Stimulated activated CD8-positive, alpha-beta memory T cell treated with anti-CD3 and anti-CD28 coated beads, Interleukin-12 subunit alpha, Interleukin-12 subunit beta, amount 100 ng/mL, for 4 hours (primary cell): ENCODE measurements around the gene KNDC1.
"Not testable (repeated sequence)": the region's sequence is repeated elsewhere in the genome, so short reads cannot be mapped to it uniquely, and the experiment has no call there.

Experiments
- DNase-seq: peaks from one replicate; pipeline ENCODE4 v3.0.0-alpha.2; 2020; ENCODE audit warnings: low read depth

The KNDC1 gene

GRCh38 chr10:133259602-133259989 is 99.6 kb downstream of the KNDC1 start:
- no peak for DNase-seq

GRCh38 chr10:133260895-133261725 is 101.1 kb downstream of the KNDC1 start:
- peak; percentile 44 for DNase-seq

GRCh38 chr10:133261726-133262325 is 101.8 kb downstream of the KNDC1 start:
- peak; percentile 74 for DNase-seq

GRCh38 chr10:133262696-133263095 is 102.7 kb downstream of the KNDC1 start:
- DNase-seq, result no peak

DNA sequence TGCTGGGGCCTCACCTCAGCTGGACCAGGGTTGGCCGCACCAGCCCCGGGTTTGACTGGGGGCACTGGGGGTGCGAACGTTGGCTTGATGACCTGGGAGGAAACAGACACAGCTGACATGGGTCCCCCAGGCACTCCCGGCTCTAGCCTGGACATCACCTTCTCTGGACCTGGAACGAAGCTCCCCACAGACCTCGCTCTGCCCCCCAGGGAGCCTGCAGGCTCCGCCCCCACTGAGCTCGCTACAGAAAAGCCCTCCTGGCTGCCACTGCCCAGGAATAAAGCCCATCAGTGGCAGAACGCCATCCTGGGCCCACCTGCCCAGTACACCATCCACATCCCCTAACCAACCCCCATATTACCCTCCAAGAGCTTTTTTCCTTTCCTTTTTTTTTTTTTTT is 103.7 kb downstream of the KNDC1 start:
- DNase-seq, result no peak

- no peak for DNase-seq
Observed at GRCh38 chr10:133264461-133264860, 104.4 kb downstream of the KNDC1 start.

DNA sequence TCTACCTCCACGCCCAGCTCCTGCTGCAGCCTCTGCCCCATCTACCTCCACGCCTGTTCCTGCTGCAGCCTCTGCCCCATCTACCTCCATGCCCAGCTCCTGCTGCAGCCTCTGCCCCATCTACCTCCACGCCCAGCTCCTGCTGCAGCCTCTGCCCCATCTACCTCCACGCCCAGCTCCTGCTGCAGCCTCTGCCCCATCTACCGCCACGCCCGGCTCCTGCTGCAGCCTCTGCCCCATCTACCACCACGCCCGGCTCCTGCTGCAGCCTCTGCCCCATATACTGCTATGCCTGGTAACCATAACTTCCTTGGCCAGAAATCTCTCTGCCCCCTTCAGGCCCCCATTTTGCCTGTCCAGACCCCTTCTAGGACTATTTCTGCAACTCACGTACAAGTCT is 105.0 kb downstream of the KNDC1 start:
- DNase-seq, result not testable (repeated sequence)

- no peak for DNase-seq
Observed at GRCh38 chr10:133266056-133266795, 106.2 kb downstream of the KNDC1 start.

DNA sequence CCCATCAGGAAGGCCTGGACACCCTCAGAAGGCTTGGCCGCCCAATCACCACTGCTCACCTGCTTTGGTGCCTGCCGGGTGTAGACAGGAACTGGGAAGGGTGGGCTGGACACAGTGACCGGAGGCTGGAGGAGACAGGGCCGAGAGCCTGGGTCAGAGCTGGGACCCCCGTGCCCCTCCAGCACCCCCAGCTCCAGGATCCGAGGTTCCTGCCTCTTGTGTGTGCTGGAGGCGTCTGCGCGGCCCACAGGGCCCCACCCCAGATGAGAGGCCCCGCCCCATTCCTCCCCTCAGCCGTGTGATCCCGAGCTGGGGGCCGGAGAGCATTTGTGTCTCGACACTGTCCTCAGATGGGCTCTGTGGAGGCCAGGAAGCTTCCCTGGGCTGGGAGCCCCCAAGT is 107.3 kb downstream of the KNDC1 start:
- DNase-seq, result no peak

- no peak for DNase-seq
Observed at GRCh38 chr10:133267829-133268228, 107.8 kb downstream of the KNDC1 start.

DNA sequence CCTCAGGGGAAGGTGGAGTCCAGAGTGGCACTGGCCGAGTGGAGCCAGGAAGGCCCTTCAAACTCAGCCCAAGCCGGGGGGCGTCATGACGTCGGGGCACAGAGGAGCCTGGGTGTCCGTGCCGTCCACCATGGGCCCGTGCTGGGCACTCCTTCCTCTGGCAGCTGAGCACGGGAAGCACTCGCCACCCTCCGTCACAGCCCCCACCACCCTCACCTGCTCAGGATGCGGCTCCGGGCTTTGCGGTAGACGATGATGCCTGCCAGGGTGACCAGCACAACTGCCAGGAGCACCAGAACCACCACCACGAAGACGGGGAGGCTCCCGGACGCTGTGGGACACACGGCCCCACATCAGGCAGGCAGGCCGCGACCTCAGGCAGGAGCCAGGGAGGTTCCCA is 108.5 kb downstream of the KNDC1 start:
- DNase-seq, result no peak

GRCh38 chr10:133269367-133269766 is 109.3 kb downstream of the KNDC1 start:
- DNase-seq, result no peak

GRCh38 chr10:133270204-133270603 is 110.2 kb downstream of the KNDC1 start:
- DNase-seq, result no peak

- DNase-seq, result no peak
Observed at GRCh38 chr10:133270773-133271297, 110.8 kb downstream of the KNDC1 start.

DNA sequence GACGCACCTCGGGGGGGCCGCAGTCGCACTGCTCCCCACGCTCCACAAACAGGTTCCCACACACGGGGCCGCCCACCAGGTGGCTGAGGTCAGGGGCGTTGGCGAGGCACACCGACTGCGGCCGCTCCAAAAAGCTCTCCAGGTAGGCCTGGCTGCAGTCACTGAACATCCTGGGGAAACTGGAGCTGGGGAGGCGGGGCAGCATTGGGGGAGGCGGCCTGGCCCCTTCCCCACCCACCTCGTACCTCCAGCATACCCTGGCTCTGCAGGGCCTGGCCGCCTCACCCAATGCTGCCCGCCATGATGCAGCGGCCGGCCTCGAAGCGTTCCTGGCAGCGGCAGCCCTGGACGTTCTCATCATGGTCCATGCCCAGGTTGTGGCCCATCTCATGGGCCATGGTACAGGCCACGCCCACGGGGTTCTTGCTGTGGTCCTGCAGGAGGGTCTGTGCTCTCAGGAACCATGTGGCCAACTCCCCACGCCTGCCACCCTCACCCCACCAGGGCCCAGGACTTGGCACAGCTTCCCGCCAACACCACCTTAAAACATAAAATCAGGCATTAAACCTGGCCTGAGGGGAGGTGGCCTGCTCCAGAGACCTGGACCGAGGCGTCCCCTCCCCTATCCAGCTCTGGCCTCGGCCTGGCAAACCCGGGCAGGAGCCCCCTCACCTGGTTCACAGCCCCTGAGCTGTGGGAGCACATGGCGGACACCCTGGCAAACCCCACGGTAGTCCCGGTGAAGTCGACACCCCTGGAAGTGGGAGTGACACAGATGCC is 111.7 kb downstream of the KNDC1 start:
- DNase-seq, result no peak

DNA sequence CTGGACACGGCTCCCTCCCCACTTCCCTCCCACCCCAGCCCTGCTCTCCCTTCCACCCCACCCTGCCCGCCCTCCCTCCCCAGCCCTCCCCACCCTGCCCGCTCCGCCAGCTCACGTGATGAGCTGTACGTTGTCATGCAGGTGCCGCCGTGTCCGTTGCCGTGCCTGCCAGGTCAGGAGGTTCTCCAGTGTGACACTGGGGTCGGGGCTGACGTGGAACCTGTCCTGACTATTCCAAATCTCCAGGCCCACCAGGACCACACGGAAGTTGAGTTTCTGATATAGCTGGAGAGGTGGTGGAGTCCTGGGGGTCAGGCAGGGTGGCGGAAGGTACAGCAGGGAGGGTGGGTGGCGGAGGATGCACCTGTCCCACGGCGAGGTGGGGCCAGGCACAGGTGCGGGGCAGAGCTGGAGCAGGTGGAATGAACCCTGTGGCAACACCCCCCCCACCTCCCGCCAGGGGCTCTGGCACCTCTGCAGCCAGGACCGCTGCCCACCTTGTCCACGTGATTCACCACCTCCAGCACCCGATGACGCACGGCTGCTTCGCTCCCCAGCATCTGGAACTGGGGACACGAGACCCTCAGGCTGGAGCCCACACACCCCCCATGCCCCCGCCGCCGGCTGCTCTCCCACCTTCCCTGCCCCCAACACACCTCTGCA is 112.4 kb downstream of the KNDC1 start:
- no peak for DNase-seq

- DNase-seq, result no peak
Observed at GRCh38 chr10:133272964-133273420, 113.0 kb downstream of the KNDC1 start.

DNA sequence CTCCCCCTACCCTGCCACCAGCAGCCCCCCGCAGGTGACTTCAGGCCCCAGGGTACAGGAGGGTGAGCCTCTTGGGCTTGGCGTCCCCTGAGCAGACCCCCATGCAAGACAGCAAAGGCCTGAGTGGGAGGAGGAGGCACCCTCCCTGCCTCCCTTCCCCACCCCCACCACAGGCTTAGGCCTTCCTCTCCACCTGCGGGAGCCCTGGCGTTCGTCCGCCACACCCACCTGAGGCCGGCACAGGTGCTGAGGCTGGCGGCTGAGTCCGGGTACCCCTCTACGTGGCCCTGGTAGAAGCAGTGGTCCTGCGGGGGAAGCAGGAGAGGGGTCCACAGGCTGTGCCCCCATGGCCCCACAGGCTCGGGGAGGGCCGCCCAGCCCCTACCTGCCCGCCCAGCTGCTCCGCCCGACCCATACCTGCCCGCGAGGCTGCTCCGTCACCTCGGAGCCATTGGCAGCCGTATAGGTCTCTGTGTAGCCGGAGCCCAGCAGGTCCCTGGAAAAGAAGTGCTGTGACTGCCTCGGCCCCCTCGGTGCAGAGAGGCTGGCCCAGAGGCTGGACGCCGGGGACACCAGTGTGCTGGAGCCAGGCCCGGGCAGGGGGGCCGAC is 113.6 kb downstream of the KNDC1 start:
- DNase-seq, result no peak

DNA sequence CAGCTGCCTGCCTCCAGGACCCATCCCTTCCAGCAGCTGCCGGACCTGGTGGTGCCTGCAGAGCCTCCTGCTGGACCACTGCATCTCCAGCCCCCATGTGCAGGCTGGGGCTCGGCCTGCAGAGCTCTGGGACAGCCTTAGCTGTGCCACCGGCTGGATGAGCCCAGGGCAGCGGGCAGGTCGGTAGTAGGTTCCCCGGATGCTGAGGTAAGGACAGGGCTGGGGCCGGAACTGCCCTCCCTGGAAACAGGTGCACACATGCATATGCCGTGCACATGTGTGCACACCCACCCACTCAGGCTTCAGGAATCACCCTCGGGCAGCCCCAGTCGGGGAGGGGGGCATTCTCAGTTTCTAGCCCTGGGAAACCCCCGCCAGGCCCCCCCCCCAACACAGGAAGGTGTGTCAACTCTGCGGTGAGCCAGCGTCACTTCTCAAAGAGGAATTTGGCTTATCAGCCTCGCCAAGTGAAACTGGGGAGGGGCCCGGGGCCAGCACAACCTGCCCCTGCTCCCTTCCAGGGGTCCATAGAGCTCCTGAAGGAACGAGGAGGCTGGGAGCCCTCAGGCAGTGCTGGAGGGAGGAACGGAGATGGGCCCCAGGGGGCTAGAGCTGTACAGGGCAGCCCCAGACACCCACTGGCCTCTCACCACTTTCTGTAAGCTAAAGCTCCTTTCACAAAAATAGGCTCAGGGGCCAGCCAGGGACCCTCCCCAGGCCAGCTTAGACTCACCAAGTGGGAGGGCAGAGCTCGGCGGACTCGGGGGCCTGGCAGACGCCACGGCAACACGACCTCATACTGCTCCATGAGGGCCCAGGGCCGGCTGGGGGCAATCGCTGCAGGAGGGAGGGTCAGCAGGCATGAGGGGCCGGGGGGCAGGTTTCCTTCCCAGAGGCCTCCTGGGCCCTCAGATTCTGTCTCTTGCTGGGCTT is 115.0 kb downstream of the KNDC1 start:
- peak; percentile 76 for DNase-seq

DNA sequence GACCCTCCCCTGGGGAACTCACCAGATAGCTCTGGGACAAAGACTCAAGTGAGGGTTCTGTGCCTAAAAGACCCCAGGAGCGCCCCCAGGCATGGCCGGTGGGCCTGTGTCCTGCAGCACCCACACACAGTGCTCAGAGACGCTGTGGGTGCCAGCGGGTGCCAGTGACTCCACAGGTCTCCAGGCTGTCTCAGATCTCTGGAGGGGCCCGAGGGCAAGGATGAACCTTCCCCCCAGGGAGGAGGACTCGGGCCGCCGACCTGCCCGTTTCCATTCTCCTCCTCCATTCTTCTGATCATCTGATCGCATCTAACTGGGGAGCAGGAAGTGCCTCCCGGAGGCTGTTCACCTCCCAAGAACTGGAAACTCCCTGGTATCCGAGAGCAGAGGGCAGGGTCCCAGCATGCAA is 115.7 kb downstream of the KNDC1 start:
- no peak for DNase-seq
